GM12874 (cell line): ENCODE results near the gene NANOS1.

Experiments used
- TF ChIP-seq, protein P1 (sequence below): IDR thresholded peaks from 2 replicates; pipeline ENCODE4 v1.5.1; 2011; ENCODE audit warnings: low read depth, mild to moderate bottlenecking, control low read depth, low read length, moderate library complexity; ENCODE audit not compliant: insufficient read depth

Gene NANOS1

GRCh38 chr10:119070395-119071165, 41.1 kb downstream of the NANOS1 start:
- TF ChIP-seq, protein P1, sequence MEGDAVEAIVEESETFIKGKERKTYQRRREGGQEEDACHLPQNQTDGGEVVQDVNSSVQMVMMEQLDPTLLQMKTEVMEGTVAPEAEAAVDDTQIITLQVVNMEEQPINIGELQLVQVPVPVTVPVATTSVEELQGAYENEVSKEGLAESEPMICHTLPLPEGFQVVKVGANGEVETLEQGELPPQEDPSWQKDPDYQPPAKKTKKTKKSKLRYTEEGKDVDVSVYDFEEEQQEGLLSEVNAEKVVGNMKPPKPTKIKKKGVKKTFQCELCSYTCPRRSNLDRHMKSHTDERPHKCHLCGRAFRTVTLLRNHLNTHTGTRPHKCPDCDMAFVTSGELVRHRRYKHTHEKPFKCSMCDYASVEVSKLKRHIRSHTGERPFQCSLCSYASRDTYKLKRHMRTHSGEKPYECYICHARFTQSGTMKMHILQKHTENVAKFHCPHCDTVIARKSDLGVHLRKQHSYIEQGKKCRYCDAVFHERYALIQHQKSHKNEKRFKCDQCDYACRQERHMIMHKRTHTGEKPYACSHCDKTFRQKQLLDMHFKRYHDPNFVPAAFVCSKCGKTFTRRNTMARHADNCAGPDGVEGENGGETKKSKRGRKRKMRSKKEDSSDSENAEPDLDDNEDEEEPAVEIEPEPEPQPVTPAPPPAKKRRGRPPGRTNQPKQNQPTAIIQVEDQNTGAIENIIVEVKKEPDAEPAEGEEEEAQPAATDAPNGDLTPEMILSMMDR, result no peak

DNA sequence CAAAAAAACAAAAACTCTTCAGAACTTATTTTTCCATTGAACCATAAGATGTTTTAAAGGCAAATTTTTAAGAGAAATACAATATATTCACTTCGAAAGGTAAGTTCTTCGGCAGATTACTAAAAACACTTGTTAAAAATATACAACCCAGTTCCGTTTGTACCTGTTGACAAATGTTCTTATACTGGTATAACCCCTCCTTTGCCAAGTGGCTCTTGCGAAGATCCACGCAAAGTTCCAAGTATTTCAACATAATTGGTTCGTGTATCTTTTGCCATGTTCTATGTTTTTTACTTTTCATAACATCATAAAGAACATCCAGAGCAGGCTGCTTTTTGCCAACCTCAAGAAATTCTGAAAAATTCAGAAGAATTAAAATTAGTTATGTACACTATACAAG, 44.1 kb downstream of the NANOS1 start:
- TF ChIP-seq, protein P1, result no peak

- TF ChIP-seq, protein P1, result no peak
Observed at GRCh38 chr10:119078422-119079179, 49.1 kb downstream of the NANOS1 start.

GRCh38 chr10:119079599-119080520, 50.3 kb downstream of the NANOS1 start:
- TF ChIP-seq, protein P1, result no peak

DNA sequence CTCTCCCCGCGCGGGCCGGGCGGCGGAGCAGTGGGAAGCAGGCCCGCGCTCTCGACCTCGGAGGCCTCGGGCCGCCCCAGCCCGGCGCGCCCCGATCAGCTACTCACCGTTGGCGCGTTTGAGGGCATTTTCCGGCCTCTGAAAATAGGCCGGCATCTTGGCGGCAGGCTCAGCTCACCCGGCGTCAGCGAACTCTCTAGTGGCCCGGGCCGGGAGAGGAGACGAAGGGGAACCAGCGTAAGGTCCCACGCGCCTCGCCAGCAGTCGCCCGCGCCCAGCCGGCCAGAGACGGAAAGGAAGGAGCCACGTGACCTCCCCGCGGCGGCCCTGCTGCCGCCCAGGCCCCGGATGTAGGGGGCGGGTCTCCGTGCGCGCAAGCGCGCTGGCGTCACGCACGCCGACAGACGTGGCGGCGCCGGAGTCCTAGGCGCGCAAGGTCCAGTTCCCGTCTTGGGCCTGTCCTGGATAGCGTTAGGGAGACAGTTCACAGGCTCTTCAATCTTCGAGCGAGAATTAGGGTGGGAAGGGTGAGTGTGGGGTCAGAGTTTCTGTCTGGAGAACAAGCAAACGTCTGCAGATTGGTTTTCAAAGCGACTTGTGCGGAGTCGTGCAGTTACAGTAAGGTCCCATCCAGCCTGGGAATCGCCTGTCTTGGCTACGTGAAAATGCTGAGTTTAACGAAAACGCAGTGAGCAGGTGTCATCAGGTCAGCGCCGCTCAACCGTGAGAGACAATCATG, 51.2 kb downstream of the NANOS1 start, which contains the start of gene EIF3A:
Gene EIF3A, minus strand, starts transcription at position 297 of the 739 bp plus-strand sequence. Its CDS starts 141 bp downstream, at position 156.
- TF ChIP-seq, protein P1, result no peak
